ENCODE results near the gene PUS10.
"Not testable (repeated sequence)": the region's sequence is repeated elsewhere in the genome, so short reads cannot be mapped to it uniquely, and the experiment has no call there.

Gene PUS10, protein sequence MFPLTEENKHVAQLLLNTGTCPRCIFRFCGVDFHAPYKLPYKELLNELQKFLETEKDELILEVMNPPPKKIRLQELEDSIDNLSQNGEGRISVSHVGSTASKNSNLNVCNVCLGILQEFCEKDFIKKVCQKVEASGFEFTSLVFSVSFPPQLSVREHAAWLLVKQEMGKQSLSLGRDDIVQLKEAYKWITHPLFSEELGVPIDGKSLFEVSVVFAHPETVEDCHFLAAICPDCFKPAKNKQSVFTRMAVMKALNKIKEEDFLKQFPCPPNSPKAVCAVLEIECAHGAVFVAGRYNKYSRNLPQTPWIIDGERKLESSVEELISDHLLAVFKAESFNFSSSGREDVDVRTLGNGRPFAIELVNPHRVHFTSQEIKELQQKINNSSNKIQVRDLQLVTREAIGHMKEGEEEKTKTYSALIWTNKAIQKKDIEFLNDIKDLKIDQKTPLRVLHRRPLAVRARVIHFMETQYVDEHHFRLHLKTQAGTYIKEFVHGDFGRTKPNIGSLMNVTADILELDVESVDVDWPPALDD

GRCh38 chr2:61017556-61018317 lies at the start of gene PUS10, which contains the start of gene PEX13:
PUS10 (minus strand) TSS chr2:61018255; CDS start chr2:61011890, 6,365 bp downstream.
PEX13 (plus strand) TSS chr2:61017720; CDS start chr2:61017760, 40 bp downstream.
- peak; percentile 61 for DNase-seq

DNA sequence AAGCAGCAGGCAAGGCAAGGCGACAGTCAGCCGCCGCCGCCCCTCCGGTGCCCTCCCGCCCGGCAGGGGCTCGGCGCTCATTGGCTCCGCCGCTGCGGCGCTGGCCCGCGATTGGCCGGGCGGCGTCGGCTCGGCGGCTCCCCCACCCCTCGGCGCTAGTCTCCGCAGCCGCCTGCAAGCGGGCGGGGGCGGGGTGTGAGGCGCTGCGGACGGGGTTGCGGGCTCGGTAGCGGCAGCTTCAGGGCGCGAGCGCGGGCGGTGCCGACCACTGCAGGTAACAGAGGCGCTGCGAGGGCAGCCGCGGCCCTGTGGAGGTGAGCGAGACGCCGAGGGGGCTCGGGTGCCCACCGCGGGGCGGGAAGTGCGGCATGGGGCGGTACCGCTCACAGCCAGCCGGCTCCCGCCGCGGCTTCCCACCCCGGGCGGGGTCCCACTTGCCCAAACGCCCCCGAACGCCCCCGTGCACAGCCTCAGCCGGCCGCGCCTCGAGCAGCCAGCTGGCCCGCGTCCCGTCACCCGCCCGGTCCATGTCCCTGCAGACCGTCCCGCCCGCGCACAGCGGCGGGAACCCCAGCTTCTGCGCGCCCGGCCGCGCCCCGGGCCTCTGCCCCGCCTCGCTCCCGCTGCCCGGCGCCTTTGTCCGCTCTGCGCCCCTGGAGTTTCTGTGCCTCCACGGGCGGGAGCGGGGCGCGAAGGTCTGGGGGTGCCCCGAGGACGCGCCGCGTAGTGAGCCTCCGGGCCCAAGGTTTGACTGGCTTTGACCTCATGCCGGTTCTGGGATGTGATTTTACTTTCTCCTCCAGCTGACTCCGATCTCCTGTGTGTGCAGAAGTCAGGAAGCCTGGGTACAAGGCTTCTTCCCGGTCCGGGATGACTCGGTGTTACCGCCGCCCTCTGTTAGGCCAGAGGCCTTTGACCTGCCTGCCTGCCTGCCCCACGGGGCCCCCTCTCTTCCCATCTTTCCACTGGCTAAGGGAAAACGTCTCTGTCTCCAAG lies 48.0 kb upstream of the PUS10 start, which contains the start of gene SANBR:
TSS of gene SANBR (plus strand) at position 158 of the 996 bp plus-strand sequence. CDS start 4,480 bp downstream, outside the sequence.
- peak; percentile 85 for DNase-seq

DNA sequence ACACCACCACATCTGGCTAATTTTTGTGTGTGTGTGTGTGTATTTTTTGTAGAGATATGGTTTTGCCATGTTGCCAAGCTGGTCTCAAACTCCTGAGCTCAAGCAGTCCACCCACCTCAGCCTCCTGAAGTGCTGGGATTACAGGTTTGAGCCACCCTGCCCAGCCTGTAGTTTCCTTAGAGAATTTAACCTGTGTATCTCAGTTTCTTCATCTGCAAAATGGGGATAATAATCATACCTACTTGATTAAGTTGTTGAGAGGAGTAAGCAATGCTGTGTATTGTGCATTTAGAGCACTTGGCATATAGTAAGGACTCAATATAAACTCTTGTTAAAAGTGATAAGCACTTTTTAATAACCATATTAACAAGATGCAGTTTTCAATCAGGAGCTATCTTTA lies 41.3 kb upstream of the PUS10 start:
- no peak for DNase-seq

DNA sequence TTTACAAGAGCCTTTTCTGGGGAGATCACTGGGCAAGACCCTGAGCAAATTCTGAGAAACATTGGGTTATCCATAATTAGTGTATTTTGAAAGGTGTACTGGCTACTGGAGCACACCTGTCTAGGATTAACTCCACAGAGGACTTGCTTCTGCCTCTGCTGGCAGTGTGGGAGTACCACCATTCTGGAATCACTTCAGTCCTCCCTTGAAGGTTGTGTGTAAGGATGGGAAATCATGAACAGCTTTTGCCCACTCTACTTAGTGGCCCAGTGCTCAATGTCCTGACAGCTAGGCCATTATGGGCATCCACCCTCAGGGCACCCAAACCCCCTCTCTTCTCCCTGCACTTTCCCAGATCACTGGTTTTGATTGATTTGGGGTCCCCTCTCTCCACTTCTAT lies 39.5 kb upstream of the PUS10 start:
- no peak for DNase-seq

DNA sequence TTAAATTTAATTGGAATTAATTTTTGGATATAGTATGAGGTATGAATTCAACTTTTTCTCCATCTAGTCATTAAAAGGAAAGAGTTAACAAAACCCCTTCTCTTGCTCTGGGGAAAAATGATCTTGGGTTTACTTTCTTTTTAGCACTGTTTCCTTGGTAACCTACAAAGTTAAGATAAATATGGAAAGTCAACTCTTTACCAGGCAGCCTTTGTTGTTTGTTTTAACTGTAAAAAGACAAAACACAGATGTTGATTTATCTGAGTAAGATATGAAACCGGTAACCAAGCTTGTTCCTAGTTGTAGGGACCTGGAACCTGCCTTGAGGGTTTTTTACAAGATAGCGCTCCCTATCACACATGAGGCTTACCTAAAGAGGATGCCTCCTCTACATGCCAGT lies 37.5 kb upstream of the PUS10 start:
- DNase-seq: no peak

DNA sequence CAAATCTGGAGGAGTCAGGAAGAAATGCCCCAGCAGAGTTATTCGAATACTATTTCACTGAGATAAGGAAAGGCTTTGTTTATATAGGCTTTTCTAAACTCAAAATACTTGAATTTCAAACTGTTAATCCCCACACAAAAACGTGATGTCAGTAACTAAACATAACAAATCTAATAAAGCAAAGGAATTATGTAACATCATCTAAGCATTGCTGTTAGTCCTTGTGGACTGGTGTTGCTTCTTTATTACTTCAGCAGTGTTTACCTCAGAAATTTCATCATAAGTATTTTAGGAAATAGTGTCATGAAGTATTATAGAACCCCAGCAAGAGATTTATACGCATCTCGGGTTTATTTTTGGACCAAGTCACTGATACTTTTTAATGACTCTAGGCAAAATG lies 27.9 kb upstream of the PUS10 start:
- no peak for DNase-seq

- no peak for DNase-seq
Observed at GRCh38 chr2:61045226-61045625, 27.2 kb upstream of the PUS10 start.

DNA sequence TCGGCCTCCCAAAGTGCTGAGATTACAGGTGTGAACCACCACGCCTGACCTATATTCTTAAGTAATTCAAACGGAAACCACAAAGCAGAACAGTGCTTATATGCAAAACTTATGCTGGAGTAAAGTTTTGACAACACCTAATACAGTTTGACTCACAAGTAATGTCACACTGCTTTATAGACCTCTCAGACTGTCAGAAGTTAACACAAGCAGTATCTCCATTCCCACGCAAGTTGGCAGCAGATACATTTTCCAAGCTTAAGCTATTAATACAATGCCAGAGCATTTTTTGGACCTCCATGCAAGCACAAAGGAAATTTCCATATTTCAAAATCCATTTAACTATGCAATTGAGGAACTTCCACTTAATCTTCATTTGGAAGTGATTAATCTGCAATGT lies 26.6 kb upstream of the PUS10 start:
- DNase-seq: no peak

DNA sequence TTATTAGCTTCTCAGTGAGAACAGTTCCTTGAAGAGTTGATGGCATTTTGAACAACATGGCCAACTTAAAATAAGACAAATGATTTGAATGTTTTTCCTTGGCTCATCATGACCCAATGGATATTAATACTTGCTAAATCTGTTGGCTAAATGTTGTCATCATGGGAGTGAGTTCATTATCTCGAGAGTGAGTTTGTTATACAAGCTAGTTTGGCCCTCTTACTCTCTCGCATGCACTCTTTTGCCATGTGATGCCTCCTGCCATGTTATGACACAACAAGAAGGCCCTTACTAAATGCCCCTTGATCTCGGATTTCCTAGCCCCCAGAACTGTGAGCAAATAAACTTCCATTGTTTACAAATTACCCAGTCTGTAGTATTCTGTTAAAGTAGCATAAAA lies 24.8 kb upstream of the PUS10 start:
- no peak for DNase-seq

DNA sequence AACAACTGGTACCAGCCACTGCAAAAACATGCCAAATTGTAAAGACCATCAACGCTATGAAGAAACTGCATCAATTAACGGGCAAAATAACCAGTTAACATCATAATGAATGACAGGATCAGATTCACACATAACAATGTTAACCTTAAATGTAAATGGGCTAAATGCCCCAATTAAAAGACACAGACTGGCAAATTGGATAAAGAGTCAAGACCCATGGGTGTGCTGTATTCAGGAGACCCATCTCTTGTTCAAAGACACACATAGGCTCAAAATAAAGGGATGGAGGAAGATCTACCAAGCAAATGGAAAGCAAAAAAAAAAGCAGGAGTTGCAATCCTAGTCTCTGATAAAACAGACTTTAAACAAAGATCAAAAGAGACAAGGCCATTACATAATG lies 18.6 kb upstream of the PUS10 start:
- DNase-seq: not testable (repeated sequence)

DNA sequence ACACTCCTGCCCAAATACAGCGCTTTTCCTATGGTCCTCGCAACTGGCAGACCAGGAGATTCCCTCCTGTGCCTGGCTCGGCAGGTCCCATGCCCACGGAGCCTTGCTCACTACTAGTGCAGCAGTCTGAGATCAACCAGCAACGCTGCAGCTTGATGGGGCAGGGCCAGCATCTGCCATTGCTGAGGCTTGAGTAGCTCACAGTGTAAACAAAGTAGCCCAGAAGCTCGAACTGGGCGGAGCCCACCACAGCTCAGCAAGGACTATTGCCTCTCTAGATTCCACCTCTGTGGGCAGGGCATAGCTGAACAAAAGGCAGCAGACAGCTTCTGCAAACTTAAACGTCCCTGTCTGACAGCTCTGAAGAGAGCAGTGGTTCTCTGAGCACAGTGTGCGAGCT lies 16.5 kb upstream of the PUS10 start:
- DNase-seq: not testable (repeated sequence)

DNA sequence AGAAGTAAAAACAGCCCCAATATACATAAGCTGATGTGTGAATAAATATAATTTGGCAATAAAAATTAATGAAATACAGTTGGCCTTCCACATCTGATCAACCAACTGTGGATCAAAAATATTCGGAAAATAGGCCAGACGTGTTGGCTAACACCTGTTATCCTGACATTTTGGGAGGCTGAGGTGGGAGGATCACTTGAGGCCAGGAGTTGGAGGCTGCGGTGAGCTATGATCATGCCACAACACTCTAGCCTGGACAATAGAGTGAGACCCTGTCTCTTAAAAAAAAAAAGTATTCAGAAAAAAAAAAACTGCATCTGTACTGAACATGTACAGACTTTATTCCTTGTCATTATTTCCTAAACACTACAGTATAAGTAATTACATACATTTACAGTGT lies 11.5 kb upstream of the PUS10 start:
- DNase-seq: no peak

DNA sequence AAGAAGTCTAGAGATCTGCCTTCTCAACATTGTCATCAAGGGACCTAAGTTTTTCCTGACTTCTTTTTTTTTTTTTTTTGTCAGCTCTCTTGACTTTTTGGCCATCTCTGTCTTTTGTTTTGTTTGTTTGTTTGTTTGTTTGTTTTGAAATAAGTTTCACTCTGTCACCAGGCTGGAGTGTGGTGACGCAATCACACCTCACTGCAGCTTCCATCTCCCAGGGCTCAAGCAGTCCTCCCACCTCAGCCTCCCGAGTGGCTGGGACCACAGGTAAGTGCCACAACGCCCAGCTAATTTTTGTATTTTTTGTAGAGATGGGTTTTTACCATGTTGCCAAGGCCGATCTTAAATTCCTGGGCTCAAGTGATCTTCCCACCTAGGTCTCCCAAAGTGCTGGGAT lies 5.6 kb upstream of the PUS10 start:
- DNase-seq: no peak

- DNase-seq: no peak
Observed at GRCh38 chr2:61021228-61021660, 3.2 kb upstream of the PUS10 start.

GRCh38 chr2:61018798-61019197 lies 743 bp upstream of the PUS10 start:
- no peak for DNase-seq

GRCh38 chr2:61018318-61018755 lies 282 bp upstream of the PUS10 start:
- no peak for DNase-seq

DNA sequence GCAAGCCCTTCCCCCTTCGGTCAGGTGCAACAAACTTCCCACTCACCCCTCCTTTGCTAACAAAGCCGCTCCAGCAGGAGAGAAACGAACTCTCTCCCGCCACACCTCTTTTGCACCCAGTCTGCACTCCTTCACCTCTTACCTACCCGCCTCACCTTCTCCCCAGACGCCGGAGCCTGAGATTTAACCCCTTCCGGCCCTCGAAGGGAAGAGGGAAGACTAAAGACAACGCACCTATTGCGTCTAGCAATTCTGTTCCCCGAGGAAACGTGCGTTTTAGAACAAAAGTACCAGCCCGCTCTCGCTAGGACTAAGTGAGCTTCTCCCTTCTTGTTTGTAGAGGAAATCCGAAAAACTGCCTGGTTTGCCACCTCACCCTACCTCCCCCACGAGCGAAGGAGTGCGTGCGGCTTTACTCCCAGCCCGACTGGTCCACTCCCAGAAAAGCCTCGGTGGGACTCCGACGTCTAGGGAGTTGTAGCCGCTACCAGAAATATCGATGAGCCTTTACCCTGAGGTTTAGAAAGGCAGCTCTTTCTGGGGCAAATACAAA lies 976 bp downstream of the PUS10 start:
- DNase-seq: peak; percentile 72

DNA sequence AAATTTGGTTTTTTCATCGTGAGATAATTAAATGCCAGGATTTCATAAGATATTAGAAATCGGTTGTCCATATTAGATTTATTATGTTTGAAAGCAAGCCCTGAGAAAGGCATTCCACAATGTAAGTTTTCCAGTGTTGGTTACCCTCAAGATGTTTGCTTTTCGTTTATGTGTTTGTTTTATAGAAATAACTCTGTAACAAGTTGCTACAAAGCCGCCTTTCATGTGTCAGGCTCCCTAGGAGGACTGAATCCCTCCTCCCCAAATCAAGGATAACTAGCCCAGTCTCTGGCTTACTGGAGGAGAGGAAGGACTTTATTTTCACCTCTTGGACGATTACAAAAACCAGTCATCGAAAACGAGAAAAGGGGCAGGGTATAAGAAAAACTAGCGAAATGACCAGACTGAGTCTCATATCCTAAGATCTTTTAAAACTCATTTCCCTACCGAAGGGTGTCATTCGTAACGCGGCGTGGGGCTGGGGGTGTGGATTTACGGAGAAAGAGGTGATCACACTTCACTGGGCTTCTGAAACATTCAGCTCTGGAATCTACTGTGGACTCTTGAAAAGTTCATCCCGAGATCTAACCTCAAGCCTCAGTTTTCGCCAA lies 1.6 kb downstream of the PUS10 start:
- DNase-seq: no peak

DNA sequence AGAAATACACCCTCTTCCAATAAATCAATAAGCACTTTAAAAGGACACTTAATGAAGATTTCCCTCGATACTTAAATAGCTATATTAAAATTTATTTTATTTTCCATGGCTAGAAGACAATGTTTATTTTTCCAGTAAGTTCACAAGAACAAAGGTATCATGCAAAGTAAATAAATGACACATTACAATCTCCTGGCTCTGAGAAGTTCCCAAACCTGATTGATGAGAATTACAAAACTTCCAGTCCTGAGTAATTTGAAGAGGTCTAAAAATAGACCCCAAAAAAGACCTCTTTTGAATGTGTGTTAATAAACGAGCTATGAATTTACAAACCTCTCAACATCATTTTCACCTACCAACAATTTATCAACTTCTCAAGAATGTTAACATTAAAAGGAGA lies 2.1 kb downstream of the PUS10 start:
- DNase-seq: no peak

- DNase-seq: no peak
Observed at GRCh38 chr2:61014763-61015162, 3.3 kb downstream of the PUS10 start.

GRCh38 chr2:61013382-61013781 lies 4.7 kb downstream of the PUS10 start:
- no peak for DNase-seq

DNA sequence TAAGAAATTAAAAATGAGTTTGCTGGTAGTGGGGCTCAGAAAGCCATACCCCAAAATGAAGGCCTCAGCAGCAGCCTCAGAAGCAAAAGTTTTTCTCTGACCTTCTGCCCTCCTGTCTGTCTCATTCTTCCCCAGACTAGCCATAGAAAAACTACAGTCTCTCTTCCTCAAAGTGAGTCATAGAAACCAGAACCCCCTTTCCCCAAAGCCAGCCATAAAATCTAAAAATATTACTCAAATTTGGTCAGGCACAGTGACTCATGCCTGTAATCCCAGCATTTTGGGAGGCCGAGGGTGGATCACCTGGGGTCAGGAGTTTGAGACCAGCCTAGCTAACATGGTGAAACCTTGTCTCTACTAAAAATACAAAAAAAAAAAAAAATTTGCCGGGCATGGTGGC lies 5.8 kb downstream of the PUS10 start:
- peak; percentile 8 for DNase-seq

All from CD4-positive, alpha-beta T cell treated with Interleukin-12 subunit alpha and Interleukin-12 subunit beta, for 1 hour (primary cell).